ENCODE data around the gene TP53BP2. TPM values are rescaled to one million over a fixed set of nuclear protein-coding genes. Genes with fewer than 3 reads are reported as not detected.
"Not testable (repeated sequence)": the region's sequence is repeated elsewhere in the genome, so short reads cannot be mapped to it uniquely, and the experiment has no call there.

Gene TP53BP2
- total RNA-seq, 1 donor from 2014 or later: 46.6 TPM

- Histone ChIP-seq H3K4me3 (ENCODE audit: insufficient read depth, low read depth, low read length) (no peak overlapping the region), H3K9me3 (ENCODE audit: insufficient read depth, low read depth, low read length) (no peaks in the 10 kb centered on the region), H2AFZ (ENCODE audit: low read depth, low read length) (no peak overlapping the region), H3K4me2 (ENCODE audit: low read length) (no peak overlapping the region), H3K9ac (ENCODE audit: low read length) (no peak overlapping the region), H3K27ac (ENCODE audit: low read depth, low read length) (no peak overlapping the region), H4K20me1 (ENCODE audit: insufficient read depth, low read length) (peaks cover 12% of the 10 kb centered on the region), H3K27me3 (ENCODE audit: insufficient read depth, low read length) (no peaks in the 10 kb centered on the region), H3K36me3 (ENCODE audit: insufficient read depth, low read length) (peaks cover 13% of the 10 kb centered on the region), H3K79me2 (ENCODE audit: insufficient read depth, low read length) (peaks cover 38% of the 10 kb centered on the region), H3K4me1 (ENCODE audit: insufficient read depth, low read length) (peaks cover 18% of the 10 kb centered on the region)
- FAIRE-seq (peak; percentile 78), DNase-seq (ENCODE audit: low read depth) (peak; percentile 20)
- Mint-ChIP-seq H3K36me3 (ENCODE audit: low read depth, unreplicated experiment) (peaks cover 23% of the 10 kb centered on the region), H3K9me3 (ENCODE audit: unreplicated experiment) (no peaks in the 10 kb centered on the region), H3K4me3 (ENCODE audit: unreplicated experiment) (no peak overlapping the region), H3K27ac (ENCODE audit: unreplicated experiment) (no peak overlapping the region), H3K27me3 (ENCODE audit: low read depth, unreplicated experiment) (no peaks in the 10 kb centered on the region), H3K4me1 (ENCODE audit: low read depth, unreplicated experiment) (peaks cover 18% of the 10 kb centered on the region)
- TF ChIP-seq, protein P1, sequence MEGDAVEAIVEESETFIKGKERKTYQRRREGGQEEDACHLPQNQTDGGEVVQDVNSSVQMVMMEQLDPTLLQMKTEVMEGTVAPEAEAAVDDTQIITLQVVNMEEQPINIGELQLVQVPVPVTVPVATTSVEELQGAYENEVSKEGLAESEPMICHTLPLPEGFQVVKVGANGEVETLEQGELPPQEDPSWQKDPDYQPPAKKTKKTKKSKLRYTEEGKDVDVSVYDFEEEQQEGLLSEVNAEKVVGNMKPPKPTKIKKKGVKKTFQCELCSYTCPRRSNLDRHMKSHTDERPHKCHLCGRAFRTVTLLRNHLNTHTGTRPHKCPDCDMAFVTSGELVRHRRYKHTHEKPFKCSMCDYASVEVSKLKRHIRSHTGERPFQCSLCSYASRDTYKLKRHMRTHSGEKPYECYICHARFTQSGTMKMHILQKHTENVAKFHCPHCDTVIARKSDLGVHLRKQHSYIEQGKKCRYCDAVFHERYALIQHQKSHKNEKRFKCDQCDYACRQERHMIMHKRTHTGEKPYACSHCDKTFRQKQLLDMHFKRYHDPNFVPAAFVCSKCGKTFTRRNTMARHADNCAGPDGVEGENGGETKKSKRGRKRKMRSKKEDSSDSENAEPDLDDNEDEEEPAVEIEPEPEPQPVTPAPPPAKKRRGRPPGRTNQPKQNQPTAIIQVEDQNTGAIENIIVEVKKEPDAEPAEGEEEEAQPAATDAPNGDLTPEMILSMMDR (IDR thresholded peaks at IDR 0.05; ENCODE audit: insufficient read depth, low read depth, low read length): peak; percentile 44
- no peak for TF ChIP-seq EZH2 (IDR thresholded peaks at IDR 0.05; ENCODE audit: insufficient read depth, low read length)
These were observed 34.1 kb downstream of the TP53BP2 start for GRCh38 chr1:223811634-223812101.

DNA sequence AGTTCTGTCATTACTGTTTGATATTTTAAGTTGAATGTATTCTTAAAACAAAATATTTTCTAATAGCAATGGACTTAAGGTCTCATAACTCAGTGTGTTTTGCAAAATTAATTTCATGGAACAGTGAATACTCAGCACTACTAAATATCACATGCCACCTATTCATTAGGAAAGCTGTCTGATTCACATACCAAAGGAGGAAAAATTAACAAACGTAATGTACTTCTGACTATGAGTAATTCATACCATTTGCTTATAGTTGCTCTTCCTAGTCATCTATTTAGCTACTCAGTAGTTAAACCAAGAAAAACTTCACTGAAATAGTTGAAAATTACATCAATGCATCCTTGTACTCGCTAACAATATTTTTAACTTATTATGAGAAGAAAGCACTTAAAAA is 35.2 kb downstream of the TP53BP2 start:
- Mint-ChIP-seq H3K36me3 (ENCODE audit: low read depth, unreplicated experiment) (peaks cover 30% of the 10 kb centered on the region), H3K27me3 (ENCODE audit: low read depth, unreplicated experiment) (no peaks in the 10 kb centered on the region), H3K4me1 (ENCODE audit: low read depth, unreplicated experiment) (peaks cover 12% of the 10 kb centered on the region), H3K27ac (ENCODE audit: unreplicated experiment) (no peak overlapping the region), H3K9me3 (ENCODE audit: unreplicated experiment) (no peaks in the 10 kb centered on the region), H3K4me3 (ENCODE audit: unreplicated experiment) (no peak overlapping the region)
- Histone ChIP-seq H3K9me3 (ENCODE audit: insufficient read depth, low read depth, low read length) (no peaks in the 10 kb centered on the region), H3K36me3 (ENCODE audit: insufficient read depth, low read length) (peaks cover 13% of the 10 kb centered on the region), H3K27ac (ENCODE audit: low read depth, low read length) (peak overlapping the region; percentile 37), H2AFZ (ENCODE audit: low read depth, low read length) (no peak overlapping the region), H3K27me3 (ENCODE audit: insufficient read depth, low read length) (no peaks in the 10 kb centered on the region), H3K4me3 (ENCODE audit: insufficient read depth, low read depth, low read length) (no peak overlapping the region), H3K4me1 (ENCODE audit: insufficient read depth, low read length) (peaks cover 11% of the 10 kb centered on the region), H3K79me2 (ENCODE audit: insufficient read depth, low read length) (peaks cover 28% of the 10 kb centered on the region), H3K9ac (ENCODE audit: low read length) (no peak overlapping the region), H4K20me1 (ENCODE audit: insufficient read depth, low read length) (peaks cover 6% of the 10 kb centered on the region), H3K4me2 (ENCODE audit: low read length) (no peak overlapping the region)
- DNase-seq (ENCODE audit: low read depth) (peak; percentile 52), FAIRE-seq (no peak)
- TF ChIP-seq, protein P1 (IDR thresholded peaks at IDR 0.05; ENCODE audit: insufficient read depth, low read depth, low read length): no peak
- TF ChIP-seq EZH2 (IDR thresholded peaks at IDR 0.05; ENCODE audit: insufficient read depth, low read length): no peak

DNA sequence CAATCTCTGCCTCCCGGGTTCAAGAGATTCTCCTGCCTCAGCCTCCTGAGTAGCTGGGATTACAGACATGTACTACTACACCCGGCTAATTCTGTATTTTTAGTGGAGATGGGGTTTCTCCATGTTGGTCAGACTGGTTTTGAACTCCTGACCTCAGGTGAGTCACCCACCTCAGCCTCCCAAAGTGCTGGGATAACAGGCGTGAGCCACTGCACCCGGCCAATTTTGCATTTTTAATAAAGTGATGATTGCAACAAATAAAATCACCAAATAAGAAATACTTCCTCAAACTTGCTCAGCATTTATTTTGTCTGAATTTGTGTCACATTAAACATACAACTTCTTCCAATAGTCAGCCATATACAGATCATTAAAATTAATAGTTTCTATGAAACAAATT is 35.8 kb downstream of the TP53BP2 start:
- H3K36me3 ChIP-seq (ENCODE audit: insufficient read depth, low read length): peaks cover 13% of the 10 kb centered on the region
- H3K36me3 Mint-ChIP-seq (ENCODE audit: low read depth, unreplicated experiment): peaks cover 30% of the 10 kb centered on the region
- not testable (repeated sequence) for H4K20me1 ChIP-seq (ENCODE audit: insufficient read depth, low read length)

More for the DNA sequence above, 35.8 kb downstream of the TP53BP2 start:
- not testable (repeated sequence) for H2AFZ ChIP-seq (ENCODE audit: low read depth, low read length); H3K27me3 ChIP-seq (ENCODE audit: insufficient read depth, low read length); H3K9me3 Mint-ChIP-seq (ENCODE audit: unreplicated experiment); H3K4me1 Mint-ChIP-seq (ENCODE audit: low read depth, unreplicated experiment); H3K4me1 ChIP-seq (ENCODE audit: insufficient read depth, low read length); H3K9me3 ChIP-seq (ENCODE audit: insufficient read depth, low read depth, low read length); H3K27me3 Mint-ChIP-seq (ENCODE audit: low read depth, unreplicated experiment); H3K9ac ChIP-seq (ENCODE audit: low read length); FAIRE-seq; H3K27ac Mint-ChIP-seq (ENCODE audit: unreplicated experiment); H3K4me3 Mint-ChIP-seq (ENCODE audit: unreplicated experiment); H3K4me3 ChIP-seq (ENCODE audit: insufficient read depth, low read depth, low read length); H3K4me2 ChIP-seq (ENCODE audit: low read length)
- Histone ChIP-seq H3K27ac (ENCODE audit: low read depth, low read length) (peak overlapping the region; percentile 37), H3K79me2 (ENCODE audit: insufficient read depth, low read length) (peaks cover 21% of the 10 kb centered on the region)
- peak; percentile 26 for DNase-seq (ENCODE audit: low read depth)

Measured in astrocyte (in vitro differentiated cells and primary cell).